GM12872 (cell line): ENCODE results near the gene TKFC.

Experiments used
- CTCF ChIP-seq: IDR thresholded peaks from 3 replicates; pipeline ENCODE4 v1.5.1; 2011; ENCODE audit warnings: low read depth, mild to moderate bottlenecking, low read length, moderate library complexity; ENCODE audit not compliant: insufficient read depth

Gene TKFC

DNA sequence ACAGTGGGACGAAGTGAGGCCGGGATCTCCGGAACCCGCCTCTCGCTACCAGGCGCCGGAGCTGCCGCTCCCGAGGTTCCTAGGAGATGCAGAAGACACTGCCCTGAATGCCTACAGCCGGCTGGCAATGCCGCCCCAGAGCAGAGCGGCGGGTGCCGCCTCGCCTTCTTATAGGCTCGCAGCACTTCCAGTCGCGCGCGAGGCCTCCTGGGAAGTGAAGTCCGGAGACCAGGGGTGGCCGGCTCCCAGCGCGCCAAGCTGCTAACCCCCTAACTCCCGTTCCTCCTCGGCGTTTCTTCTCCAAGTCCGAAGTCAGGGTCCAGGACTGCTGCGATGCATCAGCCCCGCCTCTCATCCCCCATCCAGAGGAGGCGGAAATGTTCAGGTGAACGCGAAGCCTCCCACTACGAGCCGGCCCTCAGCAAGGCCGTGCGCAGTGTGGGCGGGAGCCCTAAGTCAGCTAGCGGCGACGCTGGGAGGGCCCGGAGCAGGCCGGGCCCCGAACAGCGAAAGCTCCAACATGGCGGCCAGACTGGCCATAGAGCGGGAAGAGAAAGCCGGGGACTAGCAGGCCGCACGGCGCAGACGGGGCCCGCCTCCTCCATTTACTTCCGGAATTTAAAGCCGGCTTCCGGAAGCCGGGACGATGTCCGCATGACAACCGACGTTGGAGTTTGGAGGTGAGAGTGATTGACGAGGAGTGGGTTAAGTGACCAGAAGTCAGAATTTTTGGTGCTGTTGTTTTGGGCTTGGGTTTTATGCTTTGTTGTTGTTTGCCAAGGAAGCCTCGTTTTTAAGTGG is 28.9 kb downstream of the TKFC start, which contains the start of the genes CYB561A3 and TMEM138:
Gene CYB561A3, minus strand, starts transcription at position 142 of the 801 bp plus-strand sequence. CDS start 5,169 bp downstream, outside the sequence.
Gene TMEM138, plus strand, starts transcription at position 634 of the 801 bp plus-strand sequence. CDS start 2,017 bp downstream, outside the sequence.
- TF ChIP-seq CTCF: no peak

GRCh38 chr11:61362542-61362875 is 29.5 kb downstream of the TKFC start:
- TF ChIP-seq CTCF: no peak

DNA sequence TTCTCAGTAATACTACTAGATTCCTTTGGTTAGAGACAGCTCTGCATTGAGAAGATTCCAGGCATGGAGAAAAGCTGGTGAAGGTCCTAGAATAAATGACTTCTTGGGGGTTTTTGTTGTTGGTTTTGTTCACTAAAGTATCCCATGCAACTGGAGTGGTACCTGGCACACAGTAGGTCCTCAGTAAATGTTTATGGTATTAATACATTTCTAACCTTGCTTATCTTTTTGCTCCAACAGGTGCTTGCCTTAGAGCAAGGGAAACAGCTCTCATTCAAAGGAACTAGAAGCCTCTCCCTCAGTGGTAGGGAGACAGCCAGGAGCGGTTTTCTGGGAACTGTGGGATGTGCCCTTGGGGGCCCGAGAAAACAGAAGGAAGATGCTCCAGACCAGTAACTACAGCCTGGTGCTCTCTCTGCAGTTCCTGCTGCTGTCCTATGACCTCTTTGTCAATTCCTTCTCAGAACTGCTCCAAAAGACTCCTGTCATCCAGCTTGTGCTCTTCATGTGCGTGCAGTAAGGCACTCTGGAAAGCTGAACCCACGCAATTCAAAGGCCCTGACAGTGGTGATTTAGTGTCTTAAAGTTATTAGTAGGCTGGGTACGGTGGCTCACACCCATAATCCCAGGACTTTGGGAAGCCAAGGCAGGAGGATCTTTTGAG is 31.1 kb downstream of the TKFC start:
- no peak for TF ChIP-seq CTCF

DNA sequence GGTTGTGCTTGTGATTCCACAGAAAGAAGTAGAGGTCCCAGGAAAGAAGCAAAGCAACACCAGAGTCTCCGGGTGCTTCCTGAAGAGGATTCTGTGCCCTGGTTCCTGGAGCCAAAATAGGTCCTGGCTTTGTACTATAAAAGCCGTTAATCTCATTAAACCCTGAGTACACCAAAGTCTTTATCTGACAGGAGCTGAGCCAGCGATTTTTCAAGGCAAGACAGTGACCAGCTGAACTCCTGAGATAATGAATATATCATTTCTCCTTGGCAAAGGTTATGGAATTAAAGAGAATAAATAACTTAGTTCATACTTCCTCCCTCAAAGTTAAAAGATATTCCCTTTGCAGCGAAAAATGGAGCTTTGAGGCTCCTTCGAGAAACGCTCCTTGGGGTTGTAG is 34.4 kb downstream of the TKFC start:
- no peak for TF ChIP-seq CTCF

- TF ChIP-seq CTCF: no peak
These were observed 35.6 kb downstream of the TKFC start for GRCh38 chr11:61368646-61369045.

GRCh38 chr11:61369372-61370348 is 36.6 kb downstream of the TKFC start:
- TF ChIP-seq CTCF: no peak

GRCh38 chr11:61370349-61371005 is 37.4 kb downstream of the TKFC start:
- TF ChIP-seq CTCF: no peak
